Fibroblast of lung (primary cell): ENCODE data around the gene BMP7. TPM values are rescaled to one million over a fixed set of nuclear protein-coding genes. Genes with fewer than 3 reads are reported as not detected.

Source experiments
- DNase-seq, 2 donors: peaks; one replicate each; pipeline versions ENCODE4 v3.0.0 to v3.0.0-alpha.2; 2010; ENCODE audit warnings: low read depth in 2 of 2
- H2AFZ ChIP-seq: 2 replicates; pipeline ENCODE4 v1.5.1; 2012; ENCODE audit warnings: low read length, control low read depth, inconsistent platforms
- H3K27ac ChIP-seq: 2 replicates; pipeline ENCODE4 v1.5.1; 2011; ENCODE audit warnings: low read length, control low read depth; ENCODE audit not compliant: insufficient read depth
- H3K27me3 ChIP-seq: 2 replicates; pipeline ENCODE4 v1.5.1; 2011; ENCODE audit warnings: mild to moderate bottlenecking, low read length; ENCODE audit not compliant: control insufficient read depth, insufficient read depth
- H3K36me3 ChIP-seq: 2 replicates; pipeline ENCODE4 v1.5.1; 2011; ENCODE audit warnings: low read length; ENCODE audit not compliant: control insufficient read depth, insufficient read depth
- H3K4me1 ChIP-seq: 2 replicates; pipeline ENCODE4 v1.5.1; 2011; ENCODE audit warnings: low read length; ENCODE audit not compliant: control insufficient read depth, insufficient read depth; ENCODE audit errors: extremely low read depth
- H3K4me2 ChIP-seq: 2 replicates; pipeline ENCODE4 v1.5.1; 2011; ENCODE audit warnings: low read length, control low read depth; ENCODE audit not compliant: insufficient read depth; ENCODE audit errors: extremely low read depth
- H3K4me3 ChIP-seq, 4 experiments: fragments of 200-600 bp in 1 of 4; sonication (generic) in 1 of 4; replicated peaks in 1 of 4; 2 replicates each; pipeline ENCODE4 v1.5.1; 2011 to 2016; ENCODE audit warnings: low read length in 4 of 4, low read depth in 3 of 4, mild to moderate bottlenecking in 3 of 4, control low read depth in 2 of 4, inconsistent platforms in 1 of 4, mixed read lengths in 1 of 4; ENCODE audit not compliant: insufficient read depth in 1 of 4; ENCODE audit errors: control extremely low read depth in 1 of 4
- H3K79me2 ChIP-seq: 2 replicates; pipeline ENCODE4 v1.5.1; 2012; ENCODE audit warnings: mild to moderate bottlenecking, low read length, inconsistent platforms; ENCODE audit not compliant: control insufficient read depth, insufficient read depth
- H3K9ac ChIP-seq: 2 replicates; pipeline ENCODE4 v1.5.1; 2011; ENCODE audit warnings: mild to moderate bottlenecking, low read length, control low read depth; ENCODE audit not compliant: insufficient read depth
- H3K9me3 ChIP-seq: 2 replicates; pipeline ENCODE4 v1.5.1; 2012; ENCODE audit warnings: low read depth, low read length; ENCODE audit not compliant: control insufficient read depth, insufficient read depth
- H4K20me1 ChIP-seq: 2 replicates; pipeline ENCODE4 v1.5.1; 2011; ENCODE audit warnings: low read length; ENCODE audit not compliant: control insufficient read depth, insufficient read depth; ENCODE audit errors: extremely low read depth
- EZH2 ChIP-seq: IDR thresholded peaks from 2 replicates; pipeline ENCODE4 v1.5.1; 2012; ENCODE audit warnings: low read length, control low read depth, mild to moderate bottlenecking; ENCODE audit errors: missing control alignments
- polyA plus RNA-seq, 2 donors: library from polyadenylated mRNA; depleted of rRNA in 1 of 2; stranded (reverse) in 1 of 2; unstranded in 1 of 2; fragments of >200 nt; gene quantifications; 2 replicates each; pipeline ENCODE4 v1.2.1, GENCODE V29; 2011 to 2012; ENCODE audit warnings: missing spikeins in 1 of 2
- total RNA-seq: library from RNA; depleted of rRNA; stranded (reverse); fragments of >200 nt; gene quantifications from 2 replicates; pipeline ENCODE4 v1.2.1, GENCODE V29; 2014
- TF ChIP-seq, protein P1 (sequence below), 2 donors: IDR thresholded peaks in 1 of 2; conservative IDR thresholded peaks in 1 of 2; 1 replicate in 1 of 2; 2 replicates in 1 of 2; pipeline ENCODE4 v1.5.1; 2011 to 2012; ENCODE audit warnings: low read length in 2 of 2, control low read depth in 1 of 2, inconsistent platforms in 1 of 2, low read depth in 1 of 2, mild to moderate bottlenecking in 1 of 2

The BMP7 gene
- total and polyA plus RNA-seq, 2 donors (not counting 1 experiment from before 2014, with no cell fraction given) = not detected

DNA sequence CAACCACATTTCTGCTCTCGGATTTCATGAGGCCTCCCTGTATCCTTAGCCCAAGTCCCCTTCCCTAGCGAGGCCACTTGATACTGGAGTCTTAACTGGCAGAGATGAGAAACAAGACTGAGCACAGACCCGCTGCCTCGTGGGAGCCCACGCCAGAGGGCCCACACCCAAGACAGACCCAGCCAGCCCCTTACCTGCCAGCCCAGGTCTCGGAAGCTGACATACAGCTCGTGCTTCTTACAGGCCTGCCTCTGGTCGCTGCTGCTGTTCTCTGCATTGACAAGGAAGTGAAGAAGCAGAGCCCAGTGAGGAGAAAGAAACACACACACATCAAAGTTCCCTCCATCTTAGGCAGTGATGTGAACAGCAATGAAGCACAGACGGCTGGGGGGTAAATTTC is 91.7 kb downstream of the BMP7 start:
- no peaks in the 10 kb centered on the region for H3K36me3 ChIP-seq
- H3K27ac ChIP-seq = no peak overlapping the region
- no peak overlapping the region for H2AFZ ChIP-seq
- H3K4me3 ChIP-seq = no peak overlapping the region
- TF ChIP-seq, protein P1, sequence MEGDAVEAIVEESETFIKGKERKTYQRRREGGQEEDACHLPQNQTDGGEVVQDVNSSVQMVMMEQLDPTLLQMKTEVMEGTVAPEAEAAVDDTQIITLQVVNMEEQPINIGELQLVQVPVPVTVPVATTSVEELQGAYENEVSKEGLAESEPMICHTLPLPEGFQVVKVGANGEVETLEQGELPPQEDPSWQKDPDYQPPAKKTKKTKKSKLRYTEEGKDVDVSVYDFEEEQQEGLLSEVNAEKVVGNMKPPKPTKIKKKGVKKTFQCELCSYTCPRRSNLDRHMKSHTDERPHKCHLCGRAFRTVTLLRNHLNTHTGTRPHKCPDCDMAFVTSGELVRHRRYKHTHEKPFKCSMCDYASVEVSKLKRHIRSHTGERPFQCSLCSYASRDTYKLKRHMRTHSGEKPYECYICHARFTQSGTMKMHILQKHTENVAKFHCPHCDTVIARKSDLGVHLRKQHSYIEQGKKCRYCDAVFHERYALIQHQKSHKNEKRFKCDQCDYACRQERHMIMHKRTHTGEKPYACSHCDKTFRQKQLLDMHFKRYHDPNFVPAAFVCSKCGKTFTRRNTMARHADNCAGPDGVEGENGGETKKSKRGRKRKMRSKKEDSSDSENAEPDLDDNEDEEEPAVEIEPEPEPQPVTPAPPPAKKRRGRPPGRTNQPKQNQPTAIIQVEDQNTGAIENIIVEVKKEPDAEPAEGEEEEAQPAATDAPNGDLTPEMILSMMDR (conservative IDR thresholded peaks at IDR 0.05 in 1 of 2, IDR thresholded peaks at IDR 0.05 in 1 of 2; ENCODE audit: low read depth in 1 of 2, low read length in 2 of 2) = no peak
- TF ChIP-seq EZH2 = no peak
- no peak overlapping the region for H3K4me2 ChIP-seq
- no peak overlapping the region for H3K9ac ChIP-seq
- H3K27me3 ChIP-seq = no peaks in the 10 kb centered on the region
- no peaks in the 10 kb centered on the region for H3K4me1 ChIP-seq
- no peak for DNase-seq
- no peaks in the 10 kb centered on the region for H3K9me3 ChIP-seq
- no peaks in the 10 kb centered on the region for H4K20me1 ChIP-seq
- no peaks in the 10 kb centered on the region for H3K79me2 ChIP-seq

DNA sequence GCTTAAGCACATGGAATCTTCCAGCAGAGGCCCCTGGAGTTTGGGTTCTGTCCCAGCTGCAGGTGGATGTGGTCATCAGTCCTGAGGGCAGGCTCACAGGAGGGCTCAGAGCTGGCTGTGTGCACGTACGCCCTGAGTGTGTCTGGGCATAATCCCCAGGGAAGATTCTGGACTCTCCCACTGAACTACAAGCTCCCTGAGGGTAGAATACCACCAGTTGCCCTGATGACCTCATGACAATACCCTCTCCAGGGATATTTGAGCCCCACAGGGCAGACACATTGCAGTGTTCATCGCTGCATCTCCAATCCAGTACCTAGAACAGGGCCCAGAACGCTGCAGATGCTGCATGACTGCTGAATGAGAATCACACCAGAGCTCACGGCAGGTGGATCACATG is 92.5 kb downstream of the BMP7 start:
- Histone ChIP-seq H4K20me1 (no peaks in the 10 kb centered on the region), H3K4me1 (no peaks in the 10 kb centered on the region), H3K36me3 (no peaks in the 10 kb centered on the region), H3K4me2 (no peak overlapping the region), H3K9me3 (no peaks in the 10 kb centered on the region), H3K79me2 (no peaks in the 10 kb centered on the region), H3K4me3 (no peak overlapping the region), H2AFZ (no peak overlapping the region), H3K9ac (no peak overlapping the region), H3K27me3 (no peaks in the 10 kb centered on the region), H3K27ac (no peak overlapping the region)
- no peak for TF ChIP-seq EZH2
- TF ChIP-seq, protein P1 (conservative IDR thresholded peaks at IDR 0.05 in 1 of 2, IDR thresholded peaks at IDR 0.05 in 1 of 2; ENCODE audit: low read depth in 1 of 2, low read length in 2 of 2) = no peak
- no peak for DNase-seq

DNA sequence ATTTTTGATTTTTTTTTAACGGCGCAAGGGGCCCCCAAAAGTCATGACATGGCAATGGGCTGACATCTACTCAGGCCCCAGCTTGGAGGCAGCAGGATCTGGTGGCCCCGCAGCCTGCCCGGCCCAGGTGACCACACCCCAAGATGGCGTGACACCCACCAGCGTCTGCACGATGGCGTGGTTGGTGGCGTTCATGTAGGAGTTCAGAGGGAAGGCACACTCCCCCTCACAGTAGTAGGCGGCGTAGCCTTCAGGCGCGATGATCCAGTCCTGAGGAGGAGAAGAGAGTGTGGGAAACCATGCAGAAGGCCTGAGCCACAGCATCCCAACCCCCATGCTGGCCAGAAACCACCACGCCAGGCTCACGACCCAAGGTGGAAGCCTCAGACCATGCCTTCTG is 93.4 kb downstream of the BMP7 start:
- H3K4me3 ChIP-seq = no peak overlapping the region
- no peaks in the 10 kb centered on the region for H4K20me1 ChIP-seq
- H3K36me3 ChIP-seq = no peaks in the 10 kb centered on the region
- no peaks in the 10 kb centered on the region for H3K27me3 ChIP-seq
- no peak for DNase-seq
- TF ChIP-seq EZH2 = no peak
- TF ChIP-seq, protein P1 (conservative IDR thresholded peaks at IDR 0.05 in 1 of 2, IDR thresholded peaks at IDR 0.05 in 1 of 2; ENCODE audit: low read depth in 1 of 2, low read length in 2 of 2) = no peak
- no peaks in the 10 kb centered on the region for H3K79me2 ChIP-seq
- H3K9me3 ChIP-seq = no peaks in the 10 kb centered on the region
- H3K27ac ChIP-seq = no peak overlapping the region
- no peak overlapping the region for H3K4me2 ChIP-seq
- H2AFZ ChIP-seq = no peak overlapping the region
- no peak overlapping the region for H3K9ac ChIP-seq
- H3K4me1 ChIP-seq = no peaks in the 10 kb centered on the region
